ENCODE data around the gene STRIP1. TPM values are rescaled to one million over a fixed set of nuclear protein-coding genes. Genes with fewer than 3 reads are reported as not detected.

STRIP1 gene
- total RNA-seq, 1 experiment from 2014 or later, result 40.6 TPM

DNA sequence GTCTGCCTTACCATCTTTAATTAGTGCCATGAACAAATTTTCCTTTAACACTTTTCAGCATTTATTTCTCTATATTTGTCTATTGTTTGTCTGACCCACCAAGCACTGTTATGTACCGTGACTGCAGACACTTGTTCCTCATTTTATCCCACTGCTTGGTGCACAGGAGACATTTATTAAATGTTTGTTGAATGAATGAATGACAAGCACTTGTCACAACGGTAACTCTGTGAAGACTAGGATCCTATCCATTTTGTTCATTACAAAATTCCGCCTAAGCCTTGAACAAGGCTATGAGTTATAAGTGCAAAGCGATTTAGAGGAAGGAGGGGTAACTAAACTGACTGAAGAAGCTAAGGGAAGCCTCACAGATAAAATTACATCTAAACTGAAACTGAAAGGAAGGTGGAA, 379 bp upstream of the STRIP1 start:
- no peak for DNase-seq (ENCODE audit: unreplicated experiment)
- no peaks in the 10 kb centered on the region for H3K9me3 Mint-ChIP-seq (ENCODE audit: unreplicated experiment)
- TF ChIP-seq CTCF (IDR thresholded peaks at IDR 0.05; ENCODE audit: unreplicated experiment), result no peak
- H3K4me3 Mint-ChIP-seq (ENCODE audit: unreplicated experiment), result peak overlapping the region; percentile 97
- POLR2A ChIA-PET, result interaction anchor here (0.6 to 3.4 kb wide), 17 partner anchors 8 to 488 kb away, joined by 3 to 24 read pairs (median 5); partner anchors contain the start of genes AHCYL1, GNAI3 and RBM15
- H3K36me3 Mint-ChIP-seq (ENCODE audit: insufficient read depth, unreplicated experiment), result peaks cover 12% of the 10 kb centered on the region
- no peaks in the 10 kb centered on the region for H3K27me3 Mint-ChIP-seq (ENCODE audit: insufficient read depth, unreplicated experiment)
- BruUV-seq (replicated peaks), result TSS peak; percentile 85
- CTCF ChIA-PET, result interaction anchor here (1.0 to 4.0 kb wide), 5 partner anchors 9 to 71 kb away, joined by 4 to 20 read pairs (median 5); no protein-coding TSS in a partner anchor
- H3K27ac Mint-ChIP-seq (ENCODE audit: low read depth, unreplicated experiment), result peak overlapping the region; percentile 94
- peaks cover 18% of the 10 kb centered on the region for H3K4me1 Mint-ChIP-seq (ENCODE audit: insufficient read depth, unreplicated experiment)
- intact Hi-C loops (cut with micrococcal nuclease), result no loop called here

DNA sequence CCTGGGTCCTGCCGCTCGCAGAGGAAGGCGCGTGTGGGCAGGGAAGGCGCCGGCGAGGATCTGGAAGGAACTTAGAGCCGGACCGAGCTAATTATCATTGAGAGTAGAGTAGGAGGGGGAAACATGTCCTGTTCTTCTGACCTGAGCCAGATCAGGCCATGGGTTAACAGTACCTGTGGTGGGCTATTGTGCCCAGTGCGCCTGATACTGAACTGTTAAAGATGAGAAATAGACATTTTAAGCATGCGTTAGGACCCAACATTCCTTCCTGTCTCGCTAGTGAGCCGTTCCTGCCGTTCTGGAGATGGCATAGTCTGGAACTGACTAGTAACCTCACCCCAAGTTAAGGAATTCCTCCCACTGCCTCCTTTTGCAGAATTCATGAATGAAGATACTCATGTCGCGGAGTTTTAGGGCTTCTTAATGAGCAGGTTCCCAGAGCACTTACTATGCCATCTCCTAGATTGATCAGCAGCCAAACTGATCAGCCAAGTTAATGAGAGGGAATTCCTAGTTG, 870 bp downstream of the STRIP1 start:
- Mint-ChIP-seq H3K27me3 (ENCODE audit: insufficient read depth, unreplicated experiment) (no peaks in the 10 kb centered on the region), H3K4me1 (ENCODE audit: insufficient read depth, unreplicated experiment) (peaks cover 18% of the 10 kb centered on the region), H3K27ac (ENCODE audit: low read depth, unreplicated experiment) (peak overlapping the region; percentile 94), H3K9me3 (ENCODE audit: unreplicated experiment) (no peaks in the 10 kb centered on the region), H3K4me3 (ENCODE audit: unreplicated experiment) (peak overlapping the region; percentile 97), H3K36me3 (ENCODE audit: insufficient read depth, unreplicated experiment) (peaks cover 25% of the 10 kb centered on the region)
- BruUV-seq (replicated peaks), result no TSS peak
- TF ChIP-seq CTCF (IDR thresholded peaks at IDR 0.05; ENCODE audit: unreplicated experiment), result no peak
- DNase-seq (ENCODE audit: unreplicated experiment), result no peak
- POLR2A ChIA-PET, result interaction anchor here (0.6 to 3.4 kb wide), 15 partner anchors 9 to 486 kb away, joined by 3 to 24 read pairs (median 5); partner anchors contain the start of genes AHCYL1, GNAI3 and RBM15
- CTCF ChIA-PET, result interaction anchor here (0.6 to 12.1 kb wide), 10 partner anchors 10 to 689 kb away, joined by 3 to 120 read pairs (median 4); no protein-coding TSS in a partner anchor
- intact Hi-C loops (cut with micrococcal nuclease), result no loop called here

DNA sequence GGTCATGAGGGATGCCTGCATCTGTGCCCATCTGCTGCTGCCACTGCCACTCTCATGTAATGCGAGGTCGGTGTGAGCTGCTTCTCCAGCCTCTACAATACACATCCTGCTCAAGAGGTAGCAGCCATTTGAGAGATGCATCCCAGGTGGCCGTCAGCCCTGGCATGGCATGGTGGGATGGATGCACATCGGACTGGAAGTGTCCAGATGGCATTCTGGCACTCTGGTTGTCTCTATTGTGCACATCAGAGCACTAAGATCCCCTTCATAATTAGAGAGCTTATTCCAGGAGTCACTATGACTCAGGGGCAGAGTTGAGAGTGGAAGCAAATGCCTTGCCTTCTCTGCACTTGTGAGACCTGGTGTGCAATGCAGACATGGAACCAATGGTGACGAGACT, 3.8 kb downstream of the STRIP1 start:
- Mint-ChIP-seq H3K27ac (ENCODE audit: low read depth, unreplicated experiment) (no peak overlapping the region), H3K4me3 (ENCODE audit: unreplicated experiment) (no peak overlapping the region), H3K36me3 (ENCODE audit: insufficient read depth, unreplicated experiment) (peaks cover 44% of the 10 kb centered on the region), H3K9me3 (ENCODE audit: unreplicated experiment) (no peaks in the 10 kb centered on the region), H3K4me1 (ENCODE audit: insufficient read depth, unreplicated experiment) (peaks cover 12% of the 10 kb centered on the region), H3K27me3 (ENCODE audit: insufficient read depth, unreplicated experiment) (no peaks in the 10 kb centered on the region)
- DNase-seq (ENCODE audit: unreplicated experiment), result no peak
- CTCF ChIA-PET, result interaction anchor here (1.0 to 12.1 kb wide), 5 partner anchors 9 to 67 kb away, joined by 4 to 120 read pairs (median 6); partner anchors contain the start of gene AHCYL1
- no TSS peak for BruUV-seq (replicated peaks)
- POLR2A ChIA-PET, result interaction anchor here (0.6 to 1.0 kb wide), 2 partner anchors 22 to 43 kb away, joined by 3 to 4 read pairs; no protein-coding TSS in a partner anchor
- TF ChIP-seq CTCF (IDR thresholded peaks at IDR 0.05; ENCODE audit: unreplicated experiment), result no peak
- intact Hi-C loops (cut with micrococcal nuclease), result no loop called here

DNA sequence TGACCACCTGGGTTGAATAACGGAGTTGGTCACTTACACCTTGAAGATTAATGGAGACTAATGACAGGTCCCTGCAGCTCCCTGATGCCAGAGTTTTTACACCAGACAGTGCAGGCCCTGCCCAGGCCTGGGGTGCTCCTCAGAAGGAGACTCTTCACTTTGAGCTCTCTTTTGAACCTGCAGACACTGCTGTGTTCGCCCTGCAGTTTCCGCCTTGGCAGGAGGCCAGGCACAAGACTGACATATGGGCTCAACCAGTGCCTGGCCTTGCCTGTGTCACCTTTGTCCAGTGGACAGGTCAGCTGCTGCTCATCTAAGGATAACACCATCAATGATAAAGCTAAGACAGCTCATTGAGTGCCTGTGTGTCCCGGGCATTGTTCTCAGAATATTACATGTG, 5.2 kb downstream of the STRIP1 start:
- H3K9me3 Mint-ChIP-seq (ENCODE audit: unreplicated experiment), result no peaks in the 10 kb centered on the region
- H3K4me3 Mint-ChIP-seq (ENCODE audit: unreplicated experiment), result no peak overlapping the region
- no peaks in the 10 kb centered on the region for H3K27me3 Mint-ChIP-seq (ENCODE audit: insufficient read depth, unreplicated experiment)
- peaks cover 58% of the 10 kb centered on the region for H3K36me3 Mint-ChIP-seq (ENCODE audit: insufficient read depth, unreplicated experiment)
- no TSS peak for BruUV-seq (replicated peaks)
- no peak overlapping the region for H3K27ac Mint-ChIP-seq (ENCODE audit: low read depth, unreplicated experiment)
- no peak for DNase-seq (ENCODE audit: unreplicated experiment)
- POLR2A ChIA-PET, result interaction anchor here (1.0 kb wide), 1 partner anchor 35 kb away, joined by 3 read pairs; no protein-coding TSS in a partner anchor
- CTCF ChIA-PET, result interaction anchor here (0.7 to 12.1 kb wide), 7 partner anchors 10 to 1624 kb away, joined by 3 to 120 read pairs (median 5); no protein-coding TSS in a partner anchor
- intact Hi-C loops (cut with micrococcal nuclease), result no loop called here
- H3K4me1 Mint-ChIP-seq (ENCODE audit: insufficient read depth, unreplicated experiment), result peaks cover 5% of the 10 kb centered on the region
- no peak for TF ChIP-seq CTCF (IDR thresholded peaks at IDR 0.05; ENCODE audit: unreplicated experiment)

Data from MCF 10A (cell line).